BE2C (cell line): ENCODE data around the gene RPL12.
A peak's percentile ranks its signal among the peaks of the same experiment; 100 is the strongest.

ENCODE experiments used
- DNase-seq: peaks from one replicate; pipeline ENCODE4 v3.0.0-alpha.2; 2020
- H3K27me3 ChIP-seq: fragments of 250-450 bp; sonication (Bioruptor Pico); 2 replicates; pipeline ENCODE4 v1.5.1; 2020; ENCODE audit warnings: mild to moderate bottlenecking
- H3K36me3 ChIP-seq: fragments of 250-450 bp; sonication (Bioruptor Pico); 2 replicates; pipeline ENCODE4 v1.5.1; 2020; ENCODE audit warnings: mild to moderate bottlenecking
- H3K4me1 ChIP-seq: fragments of 250-450 bp; sonication (Bioruptor Pico); 2 replicates; pipeline ENCODE4 v1.5.1; 2020
- H3K4me3 ChIP-seq: 2 replicates; pipeline ENCODE4 v1.5.1; 2011; ENCODE audit warnings: low read depth, low read length
- H3K9me3 ChIP-seq: fragments of 250-450 bp; sonication (Bioruptor Pico); 2 replicates; pipeline ENCODE4 v1.5.1; 2020
- CTCF ChIP-seq: IDR thresholded peaks from 2 replicates; pipeline ENCODE4 v1.5.1; 2012; ENCODE audit warnings: mild to moderate bottlenecking, low read depth, low read length

The RPL12 gene

GRCh38 chr9:127490535-127491230 is 39.5 kb upstream of the RPL12 start:
- Histone ChIP-seq H3K4me3 (no peak overlapping the region), H3K4me1 (no peaks in the 10 kb centered on the region; the same call in 1 of the 2 replicates), H3K27me3 (no peaks in the 10 kb centered on the region), H3K9me3 (no peaks in the 10 kb centered on the region), H3K36me3 (peaks cover 3% of the 10 kb centered on the region)
- no peak for DNase-seq
- no peak for TF ChIP-seq CTCF

GRCh38 chr9:127489471-127490115 is 38.4 kb upstream of the RPL12 start:
- H3K4me1 ChIP-seq: no peaks in the 10 kb centered on the region
- H3K9me3 ChIP-seq: no peaks in the 10 kb centered on the region
- DNase-seq: peak; percentile 64
- H3K4me3 ChIP-seq: no peak overlapping the region
- H3K36me3 ChIP-seq: peaks cover 6% of the 10 kb centered on the region
- peak; percentile 45 for TF ChIP-seq CTCF
- H3K27me3 ChIP-seq: no peaks in the 10 kb centered on the region

GRCh38 chr9:127488946-127489345 is 37.7 kb upstream of the RPL12 start:
- Histone ChIP-seq H3K4me1 (no peaks in the 10 kb centered on the region), H3K27me3 (no peaks in the 10 kb centered on the region), H3K36me3 (peaks cover 6% of the 10 kb centered on the region), H3K9me3 (no peaks in the 10 kb centered on the region), H3K4me3 (no peak overlapping the region)
- no peak for DNase-seq
- TF ChIP-seq CTCF: no peak

- peaks cover 12% of the 10 kb centered on the region for H3K36me3 ChIP-seq
- H3K4me3 ChIP-seq: no peak overlapping the region
- no peak for DNase-seq
- no peaks in the 10 kb centered on the region for H3K9me3 ChIP-seq
- no peaks in the 10 kb centered on the region for H3K27me3 ChIP-seq
- H3K4me1 ChIP-seq: no peaks in the 10 kb centered on the region
- no peak for TF ChIP-seq CTCF
Observed at GRCh38 chr9:127485995-127486394, 34.8 kb upstream of the RPL12 start.

- Histone ChIP-seq H3K4me3 (no peak overlapping the region), H3K9me3 (no peaks in the 10 kb centered on the region), H3K27me3 (no peaks in the 10 kb centered on the region), H3K4me1 (no peaks in the 10 kb centered on the region), H3K36me3 (peaks cover 27% of the 10 kb centered on the region)
- DNase-seq: no peak
- no peak for TF ChIP-seq CTCF
Observed at GRCh38 chr9:127482662-127483061, 31.5 kb upstream of the RPL12 start.

- no peak overlapping the region for H3K4me3 ChIP-seq
- no peak for TF ChIP-seq CTCF
Observed at GRCh38 chr9:127479507-127480081, 28.4 kb upstream of the RPL12 start.

More at GRCh38 chr9:127479507-127480081, 28.4 kb upstream of the RPL12 start:
- Histone ChIP-seq H3K36me3 (peaks cover 24% of the 10 kb centered on the region), H3K9me3 (no peaks in the 10 kb centered on the region), H3K27me3 (no peaks in the 10 kb centered on the region), H3K4me1 (no peaks in the 10 kb centered on the region)
- no peak for DNase-seq
